K562 (cell line): Measurements from ENCODE around the gene YES1. TPM values are rescaled to one million over a fixed set of nuclear protein-coding genes. Genes with fewer than 3 reads are reported as not detected.
A peak's percentile ranks its signal among the peaks of the same experiment; 100 is the strongest.

Source experiments
- CEBPG ChIP-seq, 3 experiments: fragments of 200-800 bp in 1 of 3; sonication (Bioruptor generic) in 1 of 3; sonication (generic) in 1 of 3; formaldehyde crosslinking in 1 of 3; IDR thresholded peaks in 2 of 3; conservative IDR thresholded peaks in 1 of 3; 2 replicates each; pipeline versions ENCODE4 v1.6.1 to v1.8.0; 2016 to 2022; ENCODE audit warnings: missing compliant biosample characterization in 2 of 3, missing genetic modification characterization in 2 of 3, mild to moderate bottlenecking in 1 of 3, missing genetic modification reagents in 1 of 3
- EWSR1 ChIP-seq: fragments of 450-650 bp; IDR thresholded peaks from 2 replicates; pipeline ENCODE4 v1.6.1; 2018; ENCODE audit warnings: borderline replicate concordance, mild to moderate bottlenecking, low read depth, moderate library complexity; ENCODE audit not compliant: partially characterized antibody
- FOSL1 ChIP-seq: fragments of 200-800 bp; sonication (Bioruptor generic); conservative IDR thresholded peaks from 2 replicates; pipeline ENCODE4 v1.6.1; 2016; ENCODE audit warnings: missing genetic modification characterization, missing compliant biosample characterization
- FOXA1 ChIP-seq: fragments of 450-650 bp; IDR thresholded peaks from 2 replicates; pipeline ENCODE4 v1.6.1; 2016; ENCODE audit warnings: mild to moderate bottlenecking, borderline replicate concordance
- HNRNPL ChIP-seq: fragments of 200-400 bp; formaldehyde crosslinking; IDR thresholded peaks from 2 replicates; pipeline ENCODE4 v1.6.1; 2017; ENCODE audit warnings: low read depth, mild to moderate bottlenecking, low read length
- MED1 ChIP-seq: sonication (generic); formaldehyde crosslinking; IDR thresholded peaks from 2 replicates; pipeline ENCODE4 v1.8.1; 2023; ENCODE audit warnings: missing genetic modification reagents, borderline replicate concordance
- MNT ChIP-seq, 2 experiments: fragments of 450-650 bp; conservative IDR thresholded peaks; 2 replicates each; pipeline ENCODE4 v1.6.1; 2017; ENCODE audit warnings: mild to moderate bottlenecking in 2 of 2, moderate library complexity in 2 of 2
- NCOR1 ChIP-seq: fragments of 450-650 bp; IDR thresholded peaks from 2 replicates; pipeline ENCODE4 v1.6.1; 2016; ENCODE audit warnings: mild to moderate bottlenecking, moderate library complexity
- PBX2 ChIP-seq, 2 experiments: IDR thresholded peaks in 1 of 2; conservative IDR thresholded peaks in 1 of 2; 2 replicates each; pipeline ENCODE4 v1.6.1; 2016; ENCODE audit warnings: low read depth in 2 of 2, mild to moderate bottlenecking in 1 of 2, missing compliant biosample characterization in 1 of 2, missing genetic modification characterization in 1 of 2, moderate library complexity in 1 of 2
- RCOR1 ChIP-seq, 2 experiments: IDR thresholded peaks; 2 replicates each; pipeline ENCODE4 v1.6.1; 2012; ENCODE audit warnings: low read depth in 2 of 2, low read length in 2 of 2, borderline replicate concordance in 1 of 2, improper control_type of control experiment in 1 of 2
- ZNF3 ChIP-seq: fragments of 250-450 bp; sonication (Bioruptor Pico); IDR thresholded peaks from 2 replicates; pipeline ENCODE4 v1.5.0; 2021; ENCODE audit warnings: mild to moderate bottlenecking, moderate library complexity
- ZNF316 ChIP-seq: fragments of 450-650 bp; IDR thresholded peaks from 2 replicates; pipeline ENCODE4 v1.6.1; 2016
- ZNF639 ChIP-seq, 2 experiments: fragments of 200-800 bp in 1 of 2; sonication (Bioruptor generic) in 1 of 2; sonication (generic) in 1 of 2; formaldehyde crosslinking in 1 of 2; IDR thresholded peaks in 1 of 2; conservative IDR thresholded peaks in 1 of 2; 2 replicates each; pipeline versions ENCODE4 v1.5.0 to v1.6.1; 2016 to 2020; ENCODE audit warnings: missing compliant biosample characterization in 1 of 2, missing genetic modification characterization in 1 of 2, missing genetic modification reagents in 1 of 2
- ZNF778 ChIP-seq: fragments of 450-650 bp; formaldehyde crosslinking; IDR thresholded peaks from 2 replicates; pipeline ENCODE4 v1.4.0; 2020; ENCODE audit warnings: mild to moderate bottlenecking, moderate library complexity
- ZSCAN29 ChIP-seq: fragments of 450-650 bp; IDR thresholded peaks from 2 replicates; pipeline ENCODE4 v1.6.1; 2017
- polyA plus RNA-seq, 8 experiments: library from polyadenylated mRNA; depleted of rRNA in 4 of 8; stranded (reverse) in 5 of 8; unstranded in 3 of 8; fragments of >200 nt; fragmentation: Nextera tagmentation in 2 of 8; fragmentation: Illumina TruSeq in 1 of 8; extraction: Ambion mirVana in 2 of 8; extraction: Trizol in 1 of 8; gene quantifications; 2 replicates each; pipeline versions ENCODE4 v1.2.1 to v1.2.3, GENCODE V29; 2011 to 2014; ENCODE audit warnings: inconsistent platforms in 1 of 8, missing spikeins in 1 of 8
- total RNA-seq, 7 experiments: library from RNA; depleted of rRNA in 6 of 7; stranded (reverse); fragments of >200 nt in 6 of 7; fragmentation: Illumina TruSeq in 2 of 7; extraction: Trizol in 2 of 7; gene quantifications; 2 replicates each; pipeline versions ENCODE4 v1.2.1 to v1.2.3, GENCODE V29; 2011 to 2021; ENCODE audit warnings: low replicate concordance in 1 of 7

YES1 gene
- total and polyA plus RNA-seq, 9 of the 15 experiments (the other 6 are each of a cell fraction or from before 2014, with no cell fraction given), result 37.2 to 115 (median 77.7) TPM

- TF ChIP-seq MED1 (CRISPR knock-in tag) (no peak), MNT (conservative IDR thresholded peaks at IDR 0.05) (no peak), RCOR1 (IDR thresholded peaks at IDR 0.05; ENCODE audit: borderline replicate concordance in 1 of 2, low read depth in 2 of 2, low read length in 2 of 2) (no peak), HNRNPL (no peak), FOSL1 (tag) (no peak), CEBPG (CRISPR knock-in tag; IDR thresholded peaks at IDR 0.05) (no peak), CEBPG (tag; conservative IDR thresholded peaks at IDR 0.05 in 1 of 2, IDR thresholded peaks at IDR 0.05 in 1 of 2) (peak in 1 of 2 experiments; percentile 50; a peak in 1 of 4 replicates), ZSCAN29 (0 out of 2 replicates have a peak, but pooled peaks have one; percentile 31), ZNF3 (CRISPR knock-in tag) (no peak), ZNF778 (CRISPR knock-in tag) (no peak), NCOR1 (no peak), ZNF639 (CRISPR knock-in tag; conservative IDR thresholded peaks at IDR 0.05 in 1 of 2, IDR thresholded peaks at IDR 0.05 in 1 of 2) (0 out of 4 replicates have a peak, but pooled peaks of 1 of the 2 experiments have one; percentile 33), PBX2 (CRISPR knock-in tag; IDR thresholded peaks at IDR 0.05; ENCODE audit: low read depth) (no peak), PBX2 (tag; conservative IDR thresholded peaks at IDR 0.05; ENCODE audit: low read depth) (peak; percentile 71), ZNF316 (peak; percentile 3; the same call in 1 of the 2 replicates), FOXA1 (no peak), EWSR1 (no peak)
- TF ChIP-seq, all 486 proteins: peak for 11
Measured at GRCh38 chr18:809985-810642, 1.9 kb downstream of the YES1 start (continued).
